ENCODE data around the gene MBTPS1. TPM values are rescaled to one million over a fixed set of nuclear protein-coding genes. Genes with fewer than 3 reads are reported as not detected.

The MBTPS1 gene
- total and polyA plus RNA-seq, 9 of the 15 experiments (the other 6 are each of a cell fraction or from before 2014, with no cell fraction given): 2.8 to 57.6 (median 43.8) TPM

DNA sequence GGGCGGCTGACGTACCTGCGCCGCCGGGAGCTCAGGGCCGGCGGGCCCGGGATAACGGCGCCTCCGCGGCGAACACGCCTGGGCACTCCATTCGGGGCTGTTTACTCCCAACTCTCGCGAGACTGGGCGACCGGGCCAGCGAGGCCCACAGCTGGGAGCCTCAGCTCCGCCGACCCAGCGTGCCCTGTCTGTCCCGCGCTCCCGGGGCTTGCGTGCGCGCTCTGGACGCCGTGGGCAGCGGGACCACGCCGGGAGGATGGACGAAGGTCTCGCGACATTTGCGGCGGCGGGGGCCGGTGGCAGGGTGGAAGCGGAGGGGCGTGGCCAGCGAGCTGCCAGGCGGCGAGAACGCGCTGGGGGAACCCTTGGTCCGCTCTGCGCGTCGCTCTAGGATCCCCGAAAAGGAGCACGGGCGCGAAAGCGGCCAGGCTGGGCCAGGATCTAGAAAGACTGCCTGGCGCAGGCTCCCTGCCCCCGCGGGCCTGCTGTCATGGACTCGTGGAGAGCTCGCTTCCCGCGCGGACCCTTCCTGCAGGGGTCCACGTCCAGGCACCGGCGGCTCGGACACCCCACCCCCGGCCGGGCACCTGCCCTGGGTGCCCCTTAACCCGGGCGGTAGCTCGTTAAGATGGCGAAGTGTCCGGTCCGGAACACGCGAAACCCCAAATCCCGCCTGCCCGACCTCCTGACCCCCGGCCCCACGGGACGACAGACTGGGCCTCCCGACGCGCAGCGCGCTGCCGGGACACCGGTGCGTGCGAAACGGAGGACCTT, at the start of gene MBTPS1 (continued):
- TF ChIP-seq, protein P1, sequence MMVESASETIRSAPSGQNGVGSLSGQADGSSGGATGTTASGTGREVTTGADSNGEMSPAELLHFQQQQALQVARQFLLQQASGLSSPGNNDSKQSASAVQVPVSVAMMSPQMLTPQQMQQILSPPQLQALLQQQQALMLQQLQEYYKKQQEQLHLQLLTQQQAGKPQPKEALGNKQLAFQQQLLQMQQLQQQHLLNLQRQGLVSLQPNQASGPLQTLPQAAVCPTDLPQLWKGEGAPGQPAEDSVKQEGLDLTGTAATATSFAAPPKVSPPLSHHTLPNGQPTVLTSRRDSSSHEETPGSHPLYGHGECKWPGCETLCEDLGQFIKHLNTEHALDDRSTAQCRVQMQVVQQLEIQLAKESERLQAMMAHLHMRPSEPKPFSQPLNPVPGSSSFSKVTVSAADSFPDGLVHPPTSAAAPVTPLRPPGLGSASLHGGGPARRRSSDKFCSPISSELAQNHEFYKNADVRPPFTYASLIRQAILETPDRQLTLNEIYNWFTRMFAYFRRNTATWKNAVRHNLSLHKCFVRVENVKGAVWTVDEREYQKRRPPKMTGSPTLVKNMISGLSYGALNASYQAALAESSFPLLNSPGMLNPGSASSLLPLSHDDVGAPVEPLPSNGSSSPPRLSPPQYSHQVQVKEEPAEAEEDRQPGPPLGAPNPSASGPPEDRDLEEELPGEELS (CRISPR knock-in tag; IDR thresholded peaks at IDR 0.05; ENCODE audit: borderline replicate concordance): no peak
- TF ChIP-seq SMC3 (conservative IDR thresholded peaks at IDR 0.05; ENCODE audit: insufficient read depth, low read depth, low read length): no peak
- 0 out of 2 replicates have a peak, but pooled peaks have one; percentile 71 for TF ChIP-seq RBM14 (IDR thresholded peaks at IDR 0.05; ENCODE audit: borderline replicate concordance, insufficient read depth, low read depth, low read length)
- no peak for TF ChIP-seq SMARCB1 (IDR thresholded peaks at IDR 0.05; ENCODE audit: insufficient read length, low read depth)
- no peak for TF ChIP-seq ZFP1 (CRISPR knock-in tag; IDR thresholded peaks at IDR 0.05)
- TF ChIP-seq HNRNPUL1 (IDR thresholded peaks at IDR 0.05; ENCODE audit: low read length): no peak
- no peak for TF ChIP-seq NCOA1 (IDR thresholded peaks at IDR 0.05; ENCODE audit: low read depth)
- TF ChIP-seq, protein P2, sequence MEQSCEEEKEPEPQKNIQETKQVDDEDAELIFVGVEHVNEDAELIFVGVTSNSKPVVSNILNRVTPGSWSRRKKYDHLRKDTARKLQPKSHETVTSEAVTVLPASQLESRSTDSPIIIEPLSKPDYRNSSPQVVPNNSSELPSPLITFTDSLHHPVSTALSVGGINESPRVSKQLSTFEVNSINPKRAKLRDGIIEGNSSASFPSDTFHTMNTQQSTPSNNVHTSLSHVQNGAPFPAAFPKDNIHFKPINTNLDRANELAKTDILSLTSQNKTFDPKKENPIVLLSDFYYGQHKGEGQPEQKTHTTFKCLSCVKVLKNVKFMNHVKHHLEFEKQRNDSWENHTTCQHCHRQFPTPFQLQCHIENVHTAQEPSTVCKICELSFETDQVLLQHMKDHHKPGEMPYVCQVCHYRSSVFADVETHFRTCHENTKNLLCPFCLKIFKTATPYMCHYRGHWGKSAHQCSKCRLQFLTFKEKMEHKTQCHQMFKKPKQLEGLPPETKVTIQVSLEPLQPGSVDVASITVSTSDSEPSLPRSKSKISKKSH (CRISPR knock-in tag; IDR thresholded peaks at IDR 0.05): no peak
- TF ChIP-seq ZBTB1 (CRISPR knock-in tag; IDR thresholded peaks at IDR 0.05; ENCODE audit: borderline replicate concordance, low read depth): no peak; the same call in 1 of the 2 replicates
- no peak for TF ChIP-seq CAMTA2 (CRISPR knock-in tag; conservative IDR thresholded peaks at IDR 0.05)
- no peak for TF ChIP-seq BRD4 (IDR thresholded peaks at IDR 0.05)
- peak; percentile 86 for TF ChIP-seq ATF7 (IDR thresholded peaks at IDR 0.05)
- no peak for TF ChIP-seq SETDB1 (IDR thresholded peaks at IDR 0.05; ENCODE audit: low read length)
- TF ChIP-seq JUN (IDR thresholded peaks at IDR 0.05; ENCODE audit: borderline replicate concordance, low read depth, low read length): no peak
- 0 out of 2 replicates have a peak, but pooled peaks have one; percentile 38 for TF ChIP-seq JUN (CRISPR knock-in tag; IDR thresholded peaks at IDR 0.05; ENCODE audit: borderline replicate concordance)
- no peak for TF ChIP-seq SPI1 (IDR thresholded peaks at IDR 0.05; ENCODE audit: borderline replicate concordance, low read depth, low read length)
- 0 out of 2 replicates have a peak, but pooled peaks have one; percentile 20 for TF ChIP-seq ARID1B (IDR thresholded peaks at IDR 0.05)
- TF ChIP-seq, protein P3, sequence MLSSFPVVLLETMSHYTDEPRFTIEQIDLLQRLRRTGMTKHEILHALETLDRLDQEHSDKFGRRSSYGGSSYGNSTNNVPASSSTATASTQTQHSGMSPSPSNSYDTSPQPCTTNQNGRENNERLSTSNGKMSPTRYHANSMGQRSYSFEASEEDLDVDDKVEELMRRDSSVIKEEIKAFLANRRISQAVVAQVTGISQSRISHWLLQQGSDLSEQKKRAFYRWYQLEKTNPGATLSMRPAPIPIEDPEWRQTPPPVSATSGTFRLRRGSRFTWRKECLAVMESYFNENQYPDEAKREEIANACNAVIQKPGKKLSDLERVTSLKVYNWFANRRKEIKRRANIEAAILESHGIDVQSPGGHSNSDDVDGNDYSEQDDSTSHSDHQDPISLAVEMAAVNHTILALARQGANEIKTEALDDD (IDR thresholded peaks at IDR 0.05): no peak
- no peak for TF ChIP-seq PHB (CRISPR knock-in tag; IDR thresholded peaks at IDR 0.05)
- no peak for TF ChIP-seq EZH2 (IDR thresholded peaks at IDR 0.05; ENCODE audit: borderline replicate concordance, low read depth, low read length)
- TF ChIP-seq CBX5 (IDR thresholded peaks at IDR 0.05; ENCODE audit: borderline replicate concordance, low read depth): no peak
- TF ChIP-seq PHF8 (IDR thresholded peaks at IDR 0.05; ENCODE audit: borderline replicate concordance, low read length): peak; percentile 89
- peak; percentile 87 for TF ChIP-seq DACH1 (IDR thresholded peaks at IDR 0.05; ENCODE audit: partially characterized antibody)
- no peak for TF ChIP-seq HDAC3 (IDR thresholded peaks at IDR 0.05; ENCODE audit: borderline replicate concordance, partially characterized antibody)
- no peak for TF ChIP-seq CHD4 (IDR thresholded peaks at IDR 0.05; ENCODE audit: insufficient read depth, insufficient replicate concordance, low read depth, low read length, poor library complexity, severe bottlenecking)
